Choroid plexus epithelial cell (primary cell): ENCODE measurements around the gene LPP.

Source experiments
- DNase-seq: peaks from one replicate; pipeline ENCODE4 v3.0.0-alpha.2; 2010; ENCODE audit warnings: low read depth
- H3K4me3 ChIP-seq: 2 replicates; pipeline ENCODE4 v1.5.1; 2011; ENCODE audit warnings: low read depth, mild to moderate bottlenecking, control low read depth, low read length, moderate library complexity
- TF ChIP-seq, protein P1 (sequence below): conservative IDR thresholded peaks from 2 replicates; pipeline ENCODE4 v1.5.1; 2011; ENCODE audit warnings: low read depth, mild to moderate bottlenecking, control low read depth, inconsistent platforms, low read length, moderate library complexity

Gene LPP

DNA sequence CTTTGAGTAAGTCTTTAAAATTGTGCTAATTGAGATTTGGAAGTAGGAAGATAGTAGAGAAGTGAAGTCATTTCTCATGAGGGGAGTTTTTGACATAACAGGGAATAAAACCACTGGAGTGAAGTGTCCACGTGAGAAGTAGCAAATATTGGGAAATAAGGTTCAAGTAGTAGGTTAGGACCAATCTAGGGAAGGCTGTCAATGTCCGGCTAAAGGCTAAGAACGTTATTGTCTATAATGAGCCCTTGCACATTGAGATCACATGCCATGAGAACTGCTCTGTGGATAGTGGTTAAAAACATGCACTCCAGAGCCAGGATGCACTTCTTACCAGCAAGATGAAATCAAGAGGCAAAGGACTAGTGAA, 557.9 kb downstream of the LPP start:
- DNase-seq = peak; percentile 51
- TF ChIP-seq, protein P1, sequence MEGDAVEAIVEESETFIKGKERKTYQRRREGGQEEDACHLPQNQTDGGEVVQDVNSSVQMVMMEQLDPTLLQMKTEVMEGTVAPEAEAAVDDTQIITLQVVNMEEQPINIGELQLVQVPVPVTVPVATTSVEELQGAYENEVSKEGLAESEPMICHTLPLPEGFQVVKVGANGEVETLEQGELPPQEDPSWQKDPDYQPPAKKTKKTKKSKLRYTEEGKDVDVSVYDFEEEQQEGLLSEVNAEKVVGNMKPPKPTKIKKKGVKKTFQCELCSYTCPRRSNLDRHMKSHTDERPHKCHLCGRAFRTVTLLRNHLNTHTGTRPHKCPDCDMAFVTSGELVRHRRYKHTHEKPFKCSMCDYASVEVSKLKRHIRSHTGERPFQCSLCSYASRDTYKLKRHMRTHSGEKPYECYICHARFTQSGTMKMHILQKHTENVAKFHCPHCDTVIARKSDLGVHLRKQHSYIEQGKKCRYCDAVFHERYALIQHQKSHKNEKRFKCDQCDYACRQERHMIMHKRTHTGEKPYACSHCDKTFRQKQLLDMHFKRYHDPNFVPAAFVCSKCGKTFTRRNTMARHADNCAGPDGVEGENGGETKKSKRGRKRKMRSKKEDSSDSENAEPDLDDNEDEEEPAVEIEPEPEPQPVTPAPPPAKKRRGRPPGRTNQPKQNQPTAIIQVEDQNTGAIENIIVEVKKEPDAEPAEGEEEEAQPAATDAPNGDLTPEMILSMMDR = no peak
- H3K4me3 ChIP-seq = no peak overlapping the region

DNA sequence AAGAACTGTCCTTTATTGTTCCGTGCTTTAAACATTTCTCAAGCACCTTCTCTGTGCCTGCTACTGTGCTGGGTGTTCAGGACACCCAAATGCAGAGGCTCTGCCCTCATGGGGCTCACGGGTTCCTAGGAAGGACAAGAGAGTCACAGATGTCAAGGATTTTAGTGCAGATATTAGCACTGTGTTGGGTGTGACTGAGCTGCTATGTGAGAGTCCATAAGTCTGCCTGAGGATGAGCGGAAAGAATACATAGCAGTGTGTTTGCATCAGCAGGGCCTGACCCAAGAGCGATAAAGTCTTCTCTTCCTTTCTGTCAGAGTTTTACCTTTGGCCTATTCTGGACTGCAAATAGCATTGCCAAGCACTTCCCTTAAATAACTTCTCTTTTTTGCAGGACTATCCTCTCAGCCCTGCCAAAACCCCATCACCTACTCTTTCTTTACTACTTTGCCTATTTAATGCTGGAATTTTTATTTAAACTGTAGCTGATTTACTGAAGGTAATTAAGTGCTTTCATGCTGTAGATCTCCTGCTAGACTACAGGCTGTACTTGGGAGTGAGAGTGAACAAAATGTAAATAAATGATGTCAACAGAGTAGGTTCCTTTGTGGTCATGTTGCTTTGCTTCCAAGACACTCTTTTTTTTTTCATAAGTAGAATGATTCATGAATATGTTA, 558.4 kb downstream of the LPP start:
- H3K4me3 ChIP-seq = no peak overlapping the region
- TF ChIP-seq, protein P1 = no peak
- peak; percentile 94 for DNase-seq

DNA sequence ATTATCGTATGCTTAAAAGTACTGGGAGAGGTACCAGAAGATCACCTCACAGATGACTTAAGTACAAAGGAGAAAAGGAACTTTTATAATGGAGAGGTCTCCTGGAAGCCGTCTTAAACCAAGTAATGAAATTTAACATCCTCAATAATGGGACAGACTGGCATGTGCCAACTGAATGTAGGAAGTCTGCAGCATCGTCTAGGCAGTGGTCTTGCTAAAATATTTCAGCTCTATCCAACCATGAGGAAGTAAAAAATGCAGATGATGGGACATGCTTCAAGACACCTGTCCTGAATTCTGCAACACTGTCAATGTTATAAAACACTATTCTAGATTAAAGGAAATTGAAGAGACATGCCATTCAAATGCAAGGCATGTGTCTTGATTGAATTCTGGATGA, 559.0 kb downstream of the LPP start:
- no peak for DNase-seq
- H3K4me3 ChIP-seq = no peak overlapping the region
- TF ChIP-seq, protein P1 = no peak

DNA sequence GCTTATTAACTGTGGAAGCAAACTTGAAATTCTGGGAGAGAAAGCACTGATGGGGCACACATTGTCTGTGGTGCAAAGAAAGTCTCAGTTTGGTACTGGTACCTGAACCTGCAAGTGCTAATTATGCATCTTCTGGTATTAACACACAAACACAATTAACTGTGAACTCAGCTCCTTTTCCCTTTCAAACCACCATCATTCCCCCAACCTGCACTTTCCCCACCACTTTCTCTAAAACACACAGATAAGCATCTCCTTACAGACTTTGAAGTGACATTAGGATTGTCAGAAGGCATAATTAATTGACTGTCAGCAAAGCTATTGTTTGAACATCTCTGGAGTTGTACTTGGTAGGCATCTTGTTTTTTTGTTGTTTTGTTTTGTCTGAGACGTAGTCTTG, 565.6 kb downstream of the LPP start:
- H3K4me3 ChIP-seq = no peak overlapping the region
- TF ChIP-seq, protein P1 = no peak
- no peak for DNase-seq

DNA sequence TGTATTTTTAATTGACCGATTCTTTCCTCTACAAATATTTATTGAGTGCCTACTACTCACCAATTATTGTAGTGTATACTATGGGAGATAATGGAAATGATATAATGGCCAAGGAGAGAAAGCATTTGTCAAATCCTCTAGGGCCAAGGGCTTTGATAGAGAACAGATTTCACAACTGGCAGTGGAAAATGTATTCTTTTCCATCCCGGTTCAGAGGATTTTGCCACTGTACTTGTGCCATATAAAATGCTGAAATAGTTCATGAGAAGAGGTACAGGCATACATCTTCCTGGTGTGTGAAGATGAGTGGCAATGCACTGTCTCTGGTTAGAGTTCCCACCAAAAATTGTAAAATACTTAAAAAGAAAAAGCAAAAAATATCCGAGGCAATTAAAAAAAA, 566.3 kb downstream of the LPP start:
- no peak overlapping the region for H3K4me3 ChIP-seq
- TF ChIP-seq, protein P1 = no peak
- no peak for DNase-seq

DNA sequence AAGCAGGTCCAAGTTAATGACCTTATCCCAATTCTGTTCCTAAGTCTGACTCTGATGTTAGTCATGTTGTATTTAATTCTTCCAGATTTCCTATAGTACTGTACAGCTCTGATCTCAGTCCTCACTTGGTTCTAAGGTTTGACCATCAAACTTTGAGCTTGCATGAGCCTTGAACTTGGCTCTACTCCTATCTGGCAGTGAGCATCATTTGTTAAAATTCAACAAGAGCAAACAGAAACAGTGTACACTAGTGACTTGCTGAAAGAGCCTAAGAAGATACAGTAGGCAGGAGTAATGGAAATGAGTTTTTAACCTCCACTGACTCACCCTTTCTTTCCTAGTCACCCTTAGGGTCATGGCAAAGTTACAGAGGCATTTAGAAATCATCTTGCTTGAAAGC, 566.7 kb downstream of the LPP start:
- DNase-seq = peak; percentile 28
- TF ChIP-seq, protein P1 = no peak

DNA sequence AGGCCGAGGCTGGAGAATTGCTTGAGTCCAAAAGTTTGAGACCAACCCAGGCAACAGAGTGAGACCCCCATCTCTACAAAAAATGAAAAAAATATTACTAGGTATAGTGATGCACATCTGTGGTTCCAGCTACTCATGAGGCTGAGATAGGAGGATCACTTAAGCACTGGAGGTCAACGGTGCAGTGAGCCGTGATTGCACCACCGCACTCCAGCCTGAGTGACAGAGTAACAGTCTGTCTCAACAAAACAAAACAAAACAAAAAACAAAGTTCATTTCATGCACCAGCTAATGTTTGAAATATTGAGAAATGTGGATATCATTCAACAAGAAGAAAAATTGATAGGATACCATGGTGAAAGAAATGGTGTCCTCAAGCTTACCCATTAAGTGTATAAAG, 567.4 kb downstream of the LPP start:
- no peak overlapping the region for H3K4me3 ChIP-seq
- TF ChIP-seq, protein P1 = no peak
- DNase-seq = no peak

More for the DNA sequence above, 566.7 kb downstream of the LPP start:
- no peak overlapping the region for H3K4me3 ChIP-seq
